HFFc6 (cell line): ENCODE results near the gene PLXND1. TPM values are rescaled to one million over a fixed set of nuclear protein-coding genes. Genes with fewer than 3 reads are reported as not detected.

ENCODE experiments used
- DNase-seq: peaks from one replicate; pipeline ENCODE4 v3.0.0-alpha.2; 2018
- H3K27ac Mint-ChIP-seq: 2 replicates; pipeline ENCODE4 v1.8.0; 2020; ENCODE audit warnings: mild to moderate bottlenecking, mixed read lengths
- H3K27me3 Mint-ChIP-seq: 2 replicates; pipeline ENCODE4 v1.8.0; 2021; ENCODE audit warnings: mild to moderate bottlenecking, moderate library complexity, mixed read lengths; ENCODE audit not compliant: insufficient read depth
- H3K36me3 Mint-ChIP-seq: 2 replicates; pipeline ENCODE4 v1.8.0; 2021; ENCODE audit warnings: low read depth, mixed read lengths
- H3K4me1 Mint-ChIP-seq: 2 replicates; pipeline ENCODE4 v1.8.0; 2020; ENCODE audit warnings: low read depth, mixed read lengths
- H3K4me3 Mint-ChIP-seq: 2 replicates; pipeline ENCODE4 v1.8.0; 2020; ENCODE audit warnings: mild to moderate bottlenecking, moderate library complexity, mixed read lengths
- H3K9me3 Mint-ChIP-seq: 2 replicates; pipeline ENCODE4 v1.8.0; 2020; ENCODE audit warnings: mild to moderate bottlenecking, mixed read lengths
- CTCF ChIP-seq: fragments of 200-600 bp; sonication (generic); IDR thresholded peaks from 2 replicates; pipeline ENCODE4 v1.5.0; 2021; ENCODE audit warnings: antibody characterized with exemption, mild to moderate bottlenecking
- total RNA-seq, 6 experiments: library from RNA; stranded (reverse); fragmentation: NEBNext Ultra II Directional; extraction: Animal tissue kit (Norgen Biotek cat#: 25700); gene quantifications; 2 replicates in 1 of 6; 3 replicates in 5 of 6; pipeline ENCODE4 v1.2.3, GENCODE V29; 2021

PLXND1 gene
- total RNA-seq, 6 experiments from 2014 or later, result 86.7 to 118 (median 108) TPM

- Mint-ChIP-seq H3K36me3 (no peaks in the 10 kb centered on the region), H3K27ac (no peak overlapping the region), H3K4me1 (no peaks in the 10 kb centered on the region), H3K4me3 (no peak overlapping the region), H3K27me3 (peaks cover 2% of the 10 kb centered on the region), H3K9me3 (no peaks in the 10 kb centered on the region)
- no peak for TF ChIP-seq CTCF
- DNase-seq, result no peak
Observed at GRCh38 chr3:129572603-129573002, 33.9 kb downstream of the PLXND1 start.

GRCh38 chr3:129571605-129572547 lies 34.6 kb downstream of the PLXND1 start:
- H3K4me3 Mint-ChIP-seq, result no peak overlapping the region
- H3K27ac Mint-ChIP-seq, result no peak overlapping the region
- no peak for DNase-seq
- TF ChIP-seq CTCF, result no peak
- no peaks in the 10 kb centered on the region for H3K9me3 Mint-ChIP-seq
- peaks cover 2% of the 10 kb centered on the region for H3K27me3 Mint-ChIP-seq
- H3K4me1 Mint-ChIP-seq, result no peaks in the 10 kb centered on the region
- H3K36me3 Mint-ChIP-seq, result no peaks in the 10 kb centered on the region

- Mint-ChIP-seq H3K36me3 (peaks cover 5% of the 10 kb centered on the region; the same call in 1 of the 2 replicates), H3K4me3 (no peak overlapping the region)
- DNase-seq, result no peak
Observed at GRCh38 chr3:129569856-129570255, 36.6 kb downstream of the PLXND1 start.

GRCh38 chr3:129567939-129568338 lies 38.5 kb downstream of the PLXND1 start:
- H3K4me3 Mint-ChIP-seq, result no peak overlapping the region
- peaks cover 11% of the 10 kb centered on the region; the same call in 1 of the 2 replicates for H3K36me3 Mint-ChIP-seq
- no peak overlapping the region for H3K27ac Mint-ChIP-seq

More at GRCh38 chr3:129569856-129570255, 36.6 kb downstream of the PLXND1 start:
- no peak for TF ChIP-seq CTCF
- Mint-ChIP-seq H3K27me3 (no peaks in the 10 kb centered on the region; the same call in 1 of the 2 replicates), H3K9me3 (no peaks in the 10 kb centered on the region), H3K27ac (peak overlapping the region; percentile 12; the same call in 1 of the 2 replicates), H3K4me1 (0 out of 2 replicates have a peak, but pooled peaks cover under 1% of the 10 kb centered on the region)

GRCh38 chr3:129567176-129567705 lies 39.2 kb downstream of the PLXND1 start:
- no peak for TF ChIP-seq CTCF
- Mint-ChIP-seq H3K36me3 (peaks cover 12% of the 10 kb centered on the region; the same call in 1 of the 2 replicates), H3K27ac (no peak overlapping the region), H3K4me3 (no peak overlapping the region), H3K9me3 (no peaks in the 10 kb centered on the region), H3K4me1 (0 out of 2 replicates have a peak, but pooled peaks cover 5% of the 10 kb centered on the region), H3K27me3 (peaks cover 2% of the 10 kb centered on the region)
- no peak for DNase-seq

More at GRCh38 chr3:129567939-129568338, 38.5 kb downstream of the PLXND1 start:
- H3K4me1 Mint-ChIP-seq, result 0 out of 2 replicates have a peak, but pooled peaks cover 5% of the 10 kb centered on the region
- no peaks in the 10 kb centered on the region for H3K9me3 Mint-ChIP-seq
- TF ChIP-seq CTCF, result no peak
- peaks cover 2% of the 10 kb centered on the region for H3K27me3 Mint-ChIP-seq
- no peak for DNase-seq
